Measurements from ENCODE around the gene THAP3. TPM values are rescaled to one million over a fixed set of nuclear protein-coding genes. Genes with fewer than 3 reads are reported as not detected.

The THAP3 gene
- total RNA-seq, 1 donor from 2014 or later: 13.5 TPM

DNA sequence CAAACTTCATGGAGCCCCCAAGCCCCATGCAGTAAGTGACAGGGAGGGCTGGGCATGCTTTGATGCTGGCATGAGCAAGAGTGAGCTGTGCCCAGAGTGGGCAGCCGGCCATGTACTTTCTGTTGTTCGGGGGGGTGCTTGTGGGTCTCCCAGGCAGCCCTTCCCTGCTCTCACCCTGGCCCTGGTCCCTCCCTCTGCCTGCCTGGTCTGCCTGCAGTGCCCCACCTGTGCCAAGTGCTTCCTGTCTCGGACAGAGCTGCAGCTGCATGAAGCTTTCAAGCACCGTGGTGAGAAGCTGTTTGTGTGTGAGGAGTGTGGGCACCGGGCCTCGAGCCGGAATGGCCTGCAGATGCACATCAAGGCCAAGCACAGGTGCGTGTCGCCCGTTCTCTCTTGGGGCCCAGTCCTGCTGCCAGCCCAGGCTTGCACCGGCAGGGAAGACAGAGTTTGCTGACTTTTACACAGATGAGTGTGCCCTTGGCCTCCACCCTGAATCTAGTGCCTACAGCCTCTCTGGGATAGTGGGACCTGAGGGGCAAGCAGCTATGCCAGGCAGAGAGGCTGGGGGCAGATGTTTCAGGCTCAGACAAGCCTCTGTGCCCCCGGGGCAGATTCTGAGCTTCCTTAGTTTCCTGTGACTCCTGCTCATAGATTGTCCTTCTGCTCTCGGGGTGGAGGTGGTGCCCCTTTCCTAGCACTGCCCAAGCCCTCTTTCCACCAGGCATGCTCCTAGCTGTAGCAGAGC, 37.2 kb upstream of the THAP3 start:
- H3K4me3 Mint-ChIP-seq (ENCODE audit: unreplicated experiment): no peak overlapping the region
- no peaks in the 10 kb centered on the region for H3K9me3 Mint-ChIP-seq (ENCODE audit: unreplicated experiment)
- TF ChIP-seq, protein P1, sequence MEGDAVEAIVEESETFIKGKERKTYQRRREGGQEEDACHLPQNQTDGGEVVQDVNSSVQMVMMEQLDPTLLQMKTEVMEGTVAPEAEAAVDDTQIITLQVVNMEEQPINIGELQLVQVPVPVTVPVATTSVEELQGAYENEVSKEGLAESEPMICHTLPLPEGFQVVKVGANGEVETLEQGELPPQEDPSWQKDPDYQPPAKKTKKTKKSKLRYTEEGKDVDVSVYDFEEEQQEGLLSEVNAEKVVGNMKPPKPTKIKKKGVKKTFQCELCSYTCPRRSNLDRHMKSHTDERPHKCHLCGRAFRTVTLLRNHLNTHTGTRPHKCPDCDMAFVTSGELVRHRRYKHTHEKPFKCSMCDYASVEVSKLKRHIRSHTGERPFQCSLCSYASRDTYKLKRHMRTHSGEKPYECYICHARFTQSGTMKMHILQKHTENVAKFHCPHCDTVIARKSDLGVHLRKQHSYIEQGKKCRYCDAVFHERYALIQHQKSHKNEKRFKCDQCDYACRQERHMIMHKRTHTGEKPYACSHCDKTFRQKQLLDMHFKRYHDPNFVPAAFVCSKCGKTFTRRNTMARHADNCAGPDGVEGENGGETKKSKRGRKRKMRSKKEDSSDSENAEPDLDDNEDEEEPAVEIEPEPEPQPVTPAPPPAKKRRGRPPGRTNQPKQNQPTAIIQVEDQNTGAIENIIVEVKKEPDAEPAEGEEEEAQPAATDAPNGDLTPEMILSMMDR (IDR thresholded peaks at IDR 0.05; ENCODE audit: unreplicated experiment): no peak
- H3K27me3 Mint-ChIP-seq (ENCODE audit: unreplicated experiment): peaks cover 8% of the 10 kb centered on the region
- H3K4me1 Mint-ChIP-seq (ENCODE audit: unreplicated experiment): peaks cover 5% of the 10 kb centered on the region
- H3K36me3 Mint-ChIP-seq (ENCODE audit: low read depth, unreplicated experiment): peaks cover 7% of the 10 kb centered on the region
- H3K27ac Mint-ChIP-seq (ENCODE audit: unreplicated experiment): no peak overlapping the region
- no peak for DNase-seq (ENCODE audit: low spot score)

DNA sequence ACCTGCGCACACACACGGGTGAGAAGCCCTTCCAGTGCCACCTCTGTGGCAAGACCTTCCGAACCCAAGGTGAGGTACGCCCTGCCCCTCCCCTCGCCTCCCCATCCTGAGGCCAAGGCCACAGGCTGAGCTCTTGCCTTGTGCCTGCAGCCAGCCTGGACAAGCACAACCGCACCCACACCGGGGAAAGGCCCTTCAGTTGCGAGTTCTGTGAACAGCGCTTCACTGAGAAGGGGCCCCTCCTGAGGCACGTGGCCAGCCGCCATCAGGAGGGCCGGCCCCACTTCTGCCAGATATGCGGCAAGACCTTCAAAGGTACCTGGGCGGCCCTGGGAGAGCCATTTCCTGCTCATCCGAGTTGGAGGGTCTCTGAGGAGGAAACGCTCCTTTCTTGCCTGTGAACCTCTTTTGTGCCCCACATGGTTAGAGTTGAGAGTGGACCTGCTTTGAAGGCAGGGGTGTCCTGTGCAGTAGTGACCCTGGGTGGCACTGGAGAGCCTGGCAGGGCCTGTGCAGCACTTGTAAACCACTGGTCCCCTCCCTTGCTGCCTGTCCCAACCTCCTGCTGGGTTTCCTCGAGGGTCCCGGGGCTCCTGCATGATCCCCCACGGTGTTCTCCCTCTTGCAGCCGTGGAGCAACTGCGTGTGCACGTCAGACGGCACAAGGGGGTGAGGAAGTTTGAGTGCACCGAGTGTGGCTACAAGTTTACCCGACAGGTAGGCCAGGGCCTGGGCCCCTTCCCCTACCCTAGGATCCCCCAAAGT, 36.4 kb upstream of the THAP3 start:
- no peak overlapping the region for H3K4me3 Mint-ChIP-seq (ENCODE audit: unreplicated experiment)
- H3K27me3 Mint-ChIP-seq (ENCODE audit: unreplicated experiment): peaks cover 8% of the 10 kb centered on the region
- peaks cover 5% of the 10 kb centered on the region for H3K4me1 Mint-ChIP-seq (ENCODE audit: unreplicated experiment)
- TF ChIP-seq, protein P1 (IDR thresholded peaks at IDR 0.05; ENCODE audit: unreplicated experiment): no peak
- no peaks in the 10 kb centered on the region for H3K9me3 Mint-ChIP-seq (ENCODE audit: unreplicated experiment)
- no peak for DNase-seq (ENCODE audit: low spot score)
- no peak overlapping the region for H3K27ac Mint-ChIP-seq (ENCODE audit: unreplicated experiment)
- H3K36me3 Mint-ChIP-seq (ENCODE audit: low read depth, unreplicated experiment): peaks cover 7% of the 10 kb centered on the region

DNA sequence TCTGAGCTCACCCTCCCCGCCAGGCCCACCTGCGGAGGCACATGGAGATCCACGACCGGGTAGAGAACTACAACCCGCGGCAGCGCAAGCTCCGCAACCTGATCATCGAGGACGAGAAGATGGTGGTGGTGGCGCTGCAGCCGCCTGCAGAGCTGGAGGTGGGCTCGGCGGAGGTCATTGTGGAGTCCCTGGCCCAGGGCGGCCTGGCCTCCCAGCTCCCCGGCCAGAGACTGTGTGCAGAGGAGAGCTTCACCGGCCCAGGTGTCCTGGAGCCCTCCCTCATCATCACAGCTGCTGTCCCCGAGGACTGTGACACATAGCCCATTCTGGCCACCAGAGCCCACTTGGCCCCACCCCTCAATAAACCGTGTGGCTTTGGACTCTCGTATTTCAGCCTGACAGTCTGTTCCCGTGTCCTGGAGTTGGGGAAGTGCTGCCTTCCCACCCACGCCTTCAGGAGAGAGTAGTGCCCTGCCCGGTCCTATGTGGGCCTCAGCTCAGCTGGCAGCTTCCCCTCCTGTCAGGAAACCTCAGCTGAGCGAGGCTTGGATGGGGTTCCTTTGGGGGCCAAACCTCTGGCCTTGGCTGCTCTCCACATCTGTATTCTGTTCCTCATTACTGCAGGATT, 35.7 kb upstream of the THAP3 start:
- TF ChIP-seq, protein P1 (IDR thresholded peaks at IDR 0.05; ENCODE audit: unreplicated experiment): no peak
- peaks cover 8% of the 10 kb centered on the region for H3K27me3 Mint-ChIP-seq (ENCODE audit: unreplicated experiment)
- peaks cover 5% of the 10 kb centered on the region for H3K4me1 Mint-ChIP-seq (ENCODE audit: unreplicated experiment)
- no peaks in the 10 kb centered on the region for H3K9me3 Mint-ChIP-seq (ENCODE audit: unreplicated experiment)
- no peak for DNase-seq (ENCODE audit: low spot score)
- no peak overlapping the region for H3K27ac Mint-ChIP-seq (ENCODE audit: unreplicated experiment)
- no peak overlapping the region for H3K4me3 Mint-ChIP-seq (ENCODE audit: unreplicated experiment)
- H3K36me3 Mint-ChIP-seq (ENCODE audit: low read depth, unreplicated experiment): peaks cover 7% of the 10 kb centered on the region

DNA sequence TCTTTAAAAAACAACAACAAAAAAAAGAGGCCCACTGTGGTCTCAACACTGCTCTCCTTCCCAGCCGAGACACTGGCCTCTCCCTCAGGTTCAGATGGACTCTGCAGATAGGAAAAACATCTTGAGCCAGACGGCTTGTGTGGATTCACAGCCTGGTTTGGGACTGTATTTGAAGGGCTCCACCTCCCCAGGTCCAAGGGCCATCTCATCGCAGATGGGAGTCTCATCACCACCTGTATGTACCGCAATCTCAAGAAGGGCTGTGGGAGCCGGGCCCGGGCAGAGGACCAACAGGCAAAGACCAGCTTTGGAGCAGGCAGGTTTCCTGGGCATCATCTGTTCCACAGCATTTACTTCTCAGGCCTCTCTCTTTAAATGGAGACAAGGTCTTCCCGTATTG, 34.6 kb upstream of the THAP3 start:
- TF ChIP-seq, protein P1 (IDR thresholded peaks at IDR 0.05; ENCODE audit: unreplicated experiment): no peak
- H3K4me3 Mint-ChIP-seq (ENCODE audit: unreplicated experiment): no peak overlapping the region
- no peaks in the 10 kb centered on the region for H3K9me3 Mint-ChIP-seq (ENCODE audit: unreplicated experiment)
- DNase-seq (ENCODE audit: low spot score): no peak
- no peak overlapping the region for H3K27ac Mint-ChIP-seq (ENCODE audit: unreplicated experiment)
- peaks cover under 1% of the 10 kb centered on the region for H3K36me3 Mint-ChIP-seq (ENCODE audit: low read depth, unreplicated experiment)
- H3K4me1 Mint-ChIP-seq (ENCODE audit: unreplicated experiment): no peaks in the 10 kb centered on the region
- peaks cover 8% of the 10 kb centered on the region for H3K27me3 Mint-ChIP-seq (ENCODE audit: unreplicated experiment)

Measured in endothelial cell (in vitro differentiated cells).